Smooth muscle cell (in vitro differentiated cells): ENCODE measurements around the gene FBXO17. TPM values are rescaled to one million over a fixed set of nuclear protein-coding genes. Genes with fewer than 3 reads are reported as not detected.
A peak's percentile ranks its signal among the peaks of the same experiment; 100 is the strongest.

ENCODE experiments used
- DNase-seq: peaks from one replicate; lab custom pipeline; 2025; ENCODE audit not compliant: unreplicated experiment; lab: John Stamatoyannopoulos, UW
- H2AFZ ChIP-seq: fragments of 200-600 bp; sonication (generic); 2 replicates; pipeline ENCODE4 v1.6.0; 2016; ENCODE audit warnings: antibody characterized with exemption, low read depth, mild to moderate bottlenecking
- H3F3A ChIP-seq: fragments of 200-600 bp; sonication (generic); 2 replicates; pipeline ENCODE4 v1.6.0; 2017; ENCODE audit warnings: antibody characterized with exemption, low read depth
- H3K27ac ChIP-seq: fragments of 200-600 bp; sonication (generic); 2 replicates; pipeline ENCODE4 v1.5.1; 2016; ENCODE audit warnings: low read depth, mild to moderate bottlenecking
- H3K27me3 ChIP-seq: fragments of 200-600 bp; sonication (generic); 2 replicates; pipeline ENCODE4 v1.6.1; 2016; ENCODE audit warnings: low read depth, mild to moderate bottlenecking
- H3K36me3 ChIP-seq: fragments of 200-600 bp; sonication (generic); 2 replicates; pipeline ENCODE4 v1.5.1; 2016; ENCODE audit warnings: low read depth
- H3K4me1 ChIP-seq: fragments of 200-600 bp; sonication (generic); 2 replicates; pipeline ENCODE4 v1.5.1; 2016; ENCODE audit warnings: low read depth
- H3K4me2 ChIP-seq: fragments of 200-600 bp; sonication (generic); 2 replicates; pipeline ENCODE4 v1.6.0; 2016; ENCODE audit warnings: mild to moderate bottlenecking
- H3K4me3 ChIP-seq: fragments of 200-600 bp; sonication (generic); 2 replicates; pipeline ENCODE4 v1.5.1; 2016; ENCODE audit warnings: mild to moderate bottlenecking
- H3K79me2 ChIP-seq: fragments of 200-600 bp; sonication (generic); 2 replicates; pipeline ENCODE4 v1.6.0; 2016; ENCODE audit warnings: low read depth, mild to moderate bottlenecking
- H3K9ac ChIP-seq: fragments of 200-600 bp; sonication (generic); 2 replicates; pipeline ENCODE4 v1.6.0; 2016; ENCODE audit warnings: low read depth
- H3K9me3 ChIP-seq: fragments of 200-600 bp; sonication (generic); replicated peaks from 2 replicates; pipeline ENCODE4 v1.5.1; 2016; ENCODE audit warnings: low read depth
- H4K20me1 ChIP-seq: fragments of 200-600 bp; sonication (generic); 2 replicates; pipeline ENCODE4 v1.6.0; 2016; ENCODE audit warnings: low read depth
- CTCF ChIP-seq: fragments of 200-600 bp; sonication (generic); IDR thresholded peaks from 2 replicates; pipeline ENCODE4 v1.5.1; 2017; ENCODE audit warnings: borderline replicate concordance, mild to moderate bottlenecking, antibody characterized with exemption; ENCODE audit not compliant: insufficient read depth, poor library complexity, severe bottlenecking
- WGBS: methylation state at CpG from one replicate; pipeline ENCODE4 v1.1.7; 2016; ENCODE audit warnings: low lambda C conversion rate; 5-methylcytosine and 5-hydroxymethylcytosine counted together
- polyA plus RNA-seq: library from polyadenylated mRNA; unstranded; fragments of >200 nt; fragmentation: Nextera tagmentation; extraction: Ambion mirVana; gene quantifications from 2 replicates; pipeline ENCODE4 v1.2.1, GENCODE V29; 2016
- total RNA-seq: library from RNA; depleted of rRNA; stranded (reverse); fragments of >200 nt; gene quantifications from 2 replicates; pipeline ENCODE4 v1.2.3, GENCODE V29; 2014

The FBXO17 gene
- total and polyA plus RNA-seq, 2 experiments from 2014 or later = 8.2 to 17.9 TPM

DNA sequence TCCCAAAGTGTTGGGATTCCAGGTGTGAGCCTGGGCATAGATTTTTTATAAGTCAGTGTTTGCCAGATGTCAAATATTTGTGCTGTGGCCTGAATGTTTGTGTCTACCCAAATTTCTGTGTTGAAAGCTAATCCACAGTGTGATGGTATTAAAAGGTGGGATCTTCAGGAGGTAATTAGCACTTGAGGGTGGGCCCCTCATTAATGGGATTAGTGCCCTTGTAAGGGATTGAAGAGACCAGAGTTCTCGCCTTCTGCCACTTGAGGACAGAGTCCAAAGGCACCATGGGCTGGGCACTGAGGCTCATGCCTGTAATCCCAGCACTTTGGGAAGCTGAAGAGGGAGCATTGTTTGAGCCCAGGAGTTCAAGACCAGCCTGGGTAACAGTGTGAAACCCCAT is 9.7 kb upstream of the FBXO17 start:
- Histone ChIP-seq H3K27me3 (no peaks in the 10 kb centered on the region), H3F3A (no peaks in the 10 kb centered on the region), H3K36me3 (no peaks in the 10 kb centered on the region), H3K9me3 (no peaks in the 10 kb centered on the region), H3K4me1 (no peaks in the 10 kb centered on the region), H3K9ac (no peak overlapping the region), H2AFZ (no peak overlapping the region), H3K79me2 (no peaks in the 10 kb centered on the region), H3K27ac (no peak overlapping the region), H3K4me3 (no peak overlapping the region), H4K20me1 (no peaks in the 10 kb centered on the region), H3K4me2 (no peak overlapping the region)
- no peak for DNase-seq
- WGBS = 83% methylated on average over 1 of the region's 1 CpG
- no peak for TF ChIP-seq CTCF

GRCh38 chr19:38980583-38981374 is 5.2 kb upstream of the FBXO17 start:
- Histone ChIP-seq H3K79me2 (no peaks in the 10 kb centered on the region), H2AFZ (no peak overlapping the region), H3K27me3 (no peaks in the 10 kb centered on the region), H3K36me3 (no peaks in the 10 kb centered on the region), H3K4me2 (no peak overlapping the region), H3K9ac (no peak overlapping the region), H3K4me3 (no peak overlapping the region), H3K4me1 (peaks cover 7% of the 10 kb centered on the region), H3K9me3 (no peaks in the 10 kb centered on the region), H3K27ac (no peak overlapping the region), H3F3A (peaks cover 22% of the 10 kb centered on the region), H4K20me1 (no peaks in the 10 kb centered on the region)
- no peak for TF ChIP-seq CTCF
- 88% methylated on average over 10 of the region's 10 CpGs for WGBS
- no peak for DNase-seq

- no peaks in the 10 kb centered on the region for H4K20me1 ChIP-seq
- peaks cover 26% of the 10 kb centered on the region for H3F3A ChIP-seq
- H3K4me1 ChIP-seq = peaks cover 9% of the 10 kb centered on the region
- no peak overlapping the region for H3K4me2 ChIP-seq
- no peak for TF ChIP-seq CTCF
- H3K4me3 ChIP-seq = no peak overlapping the region
- no peak overlapping the region for H3K9ac ChIP-seq
- WGBS = 62% methylated on average over 5 of the region's 5 CpGs
- no peaks in the 10 kb centered on the region for H3K27me3 ChIP-seq
- no peak overlapping the region for H2AFZ ChIP-seq
- no peaks in the 10 kb centered on the region for H3K9me3 ChIP-seq
- no peaks in the 10 kb centered on the region for H3K36me3 ChIP-seq
- DNase-seq = no peak
- H3K79me2 ChIP-seq = no peaks in the 10 kb centered on the region
- H3K27ac ChIP-seq = no peak overlapping the region
Observed at GRCh38 chr19:38979812-38980211, 4.3 kb upstream of the FBXO17 start.

DNA sequence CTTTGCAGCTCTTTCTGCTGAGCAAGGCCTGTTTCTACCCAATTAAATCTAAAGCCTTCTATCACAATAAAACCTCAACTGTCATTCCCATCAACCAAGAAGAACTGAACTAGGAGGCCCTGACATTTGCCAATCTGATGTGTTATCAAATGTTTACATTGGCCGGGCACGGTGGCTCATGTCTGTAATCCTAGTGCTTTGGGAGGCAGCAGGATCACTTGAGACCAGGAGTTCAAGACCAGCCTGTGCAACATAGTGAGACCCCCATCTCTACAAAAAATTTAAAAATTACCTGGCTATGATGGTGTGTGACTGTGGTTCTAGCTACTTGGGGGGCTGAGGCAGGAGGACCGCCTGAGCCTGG is 2.8 kb upstream of the FBXO17 start:
- Histone ChIP-seq H3K9ac (no peak overlapping the region), H4K20me1 (no peaks in the 10 kb centered on the region), H3K4me3 (no peak overlapping the region), H3K4me2 (no peak overlapping the region), H3F3A (peaks cover 29% of the 10 kb centered on the region), H3K36me3 (no peaks in the 10 kb centered on the region), H3K4me1 (peaks cover 15% of the 10 kb centered on the region), H3K9me3 (no peaks in the 10 kb centered on the region), H3K27ac (peak overlapping the region; percentile 75), H2AFZ (no peak overlapping the region), H3K79me2 (peaks cover 10% of the 10 kb centered on the region), H3K27me3 (no peaks in the 10 kb centered on the region)
- 44% methylated on average over 3 of the region's 3 CpGs for WGBS
- no peak for TF ChIP-seq CTCF
- no peak for DNase-seq
